Esophagus muscularis mucosa (tissue), 3 donors: ENCODE data around the gene OBI1.

Experiments used
- CTCF ChIP-seq, 3 experiments: fragments of 200-600 bp in 2 of 3; fragments of 450-650 bp in 1 of 3; sonication (generic) in 2 of 3; IDR thresholded peaks; one replicate each; pipeline ENCODE4 v1.5.1; 2017 to 2019; ENCODE audit warnings: antibody characterized with exemption in 3 of 3, mild to moderate bottlenecking in 2 of 3, moderate library complexity in 1 of 3
- POLR2A ChIP-seq: fragments of 450-650 bp; IDR thresholded peaks from one replicate; pipeline ENCODE4 v1.6.1; 2017; ENCODE audit warnings: antibody characterized with exemption, moderate library complexity, mild to moderate bottlenecking, low read depth

DNA sequence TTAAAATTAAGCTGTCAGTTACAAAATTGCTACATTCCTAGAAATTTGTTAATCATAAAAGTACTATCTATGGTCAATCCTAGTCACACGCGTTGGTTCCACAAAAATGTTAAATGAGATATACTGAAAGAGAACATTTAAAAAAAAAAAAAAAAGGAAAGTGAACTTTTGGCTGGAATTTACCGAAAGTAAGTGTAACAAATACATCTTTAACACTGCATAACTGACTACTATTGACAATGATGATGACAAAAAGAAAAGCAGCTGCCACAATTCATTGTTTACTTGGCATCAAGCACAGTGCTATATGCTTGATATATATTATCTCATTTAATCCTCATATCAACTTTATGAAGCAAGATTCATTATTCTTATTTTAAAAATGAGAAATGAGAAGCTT is 35.8 kb downstream of the OBI1 start:
- no peak for TF ChIP-seq CTCF (IDR thresholded peaks at IDR 0.05)
- no peak for TF ChIP-seq POLR2A
